NB4 (cell line): ENCODE measurements around the gene NUDT21.

Source experiments
- DNase-seq: peaks from one replicate; pipeline ENCODE4 v3.0.0; 2010; ENCODE audit warnings: low read depth
- H3K4me3 ChIP-seq: one replicate; pipeline ENCODE4 v1.5.1; 2011; ENCODE audit warnings: mild to moderate bottlenecking, low read depth, low read length, moderate library complexity
- MYC ChIP-seq: IDR thresholded peaks from 2 replicates; pipeline ENCODE4 v1.6.1; 2011; ENCODE audit warnings: low read depth, low read length
- POLR2A ChIP-seq: IDR thresholded peaks from 2 replicates; pipeline ENCODE4 v1.6.1; 2011; ENCODE audit warnings: mild to moderate bottlenecking; ENCODE audit not compliant: insufficient read length; ENCODE audit errors: extremely low read depth
- TF ChIP-seq, protein P1 (sequence below): IDR thresholded peaks from one replicate; pipeline ENCODE4 v1.5.1; 2012; ENCODE audit warnings: low read depth, low read length
- TF ChIP-seq, protein P2 (sequence below): IDR thresholded peaks from 2 replicates; pipeline ENCODE4 v1.6.1; 2011; ENCODE audit warnings: low read depth, low read length

NUDT21 gene

DNA sequence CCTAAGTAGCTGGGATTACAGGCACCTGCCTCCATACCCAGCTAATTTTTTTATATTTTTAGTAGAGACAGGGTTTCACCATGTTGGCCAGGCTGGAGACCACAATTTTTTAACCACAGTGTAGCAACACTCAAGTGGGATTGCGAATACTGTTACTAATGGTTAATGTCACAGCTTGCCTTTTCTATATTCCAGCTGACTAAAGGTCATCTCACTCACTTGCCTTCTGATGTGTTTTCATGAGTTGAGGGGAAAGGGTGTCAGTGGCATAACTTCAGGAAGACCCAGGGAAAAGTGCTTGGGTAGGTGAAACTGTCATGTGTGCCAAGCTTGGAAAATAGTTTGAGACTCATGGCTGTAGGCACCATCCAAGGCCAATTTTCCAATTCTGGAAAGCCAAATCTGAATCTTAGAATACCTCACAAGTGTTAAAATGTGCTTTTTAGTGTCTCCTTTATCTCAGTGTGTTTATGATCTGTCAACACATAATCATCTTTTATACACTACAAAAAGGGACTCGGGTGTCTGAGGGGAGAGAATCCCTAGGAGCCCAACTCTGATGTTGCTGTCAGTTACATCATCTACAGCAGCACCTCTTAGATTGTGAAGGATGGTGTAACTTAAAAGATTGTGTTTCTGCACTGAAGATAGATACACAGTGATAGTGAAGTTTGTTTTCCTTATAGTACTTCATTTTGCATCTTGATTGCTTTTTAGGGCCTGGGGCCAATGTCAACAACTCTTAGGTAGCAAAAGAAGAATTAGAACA is 27.3 kb upstream of the NUDT21 start:
- TF ChIP-seq MYC, result no peak
- TF ChIP-seq POLR2A, result no peak
- TF ChIP-seq, protein P1, sequence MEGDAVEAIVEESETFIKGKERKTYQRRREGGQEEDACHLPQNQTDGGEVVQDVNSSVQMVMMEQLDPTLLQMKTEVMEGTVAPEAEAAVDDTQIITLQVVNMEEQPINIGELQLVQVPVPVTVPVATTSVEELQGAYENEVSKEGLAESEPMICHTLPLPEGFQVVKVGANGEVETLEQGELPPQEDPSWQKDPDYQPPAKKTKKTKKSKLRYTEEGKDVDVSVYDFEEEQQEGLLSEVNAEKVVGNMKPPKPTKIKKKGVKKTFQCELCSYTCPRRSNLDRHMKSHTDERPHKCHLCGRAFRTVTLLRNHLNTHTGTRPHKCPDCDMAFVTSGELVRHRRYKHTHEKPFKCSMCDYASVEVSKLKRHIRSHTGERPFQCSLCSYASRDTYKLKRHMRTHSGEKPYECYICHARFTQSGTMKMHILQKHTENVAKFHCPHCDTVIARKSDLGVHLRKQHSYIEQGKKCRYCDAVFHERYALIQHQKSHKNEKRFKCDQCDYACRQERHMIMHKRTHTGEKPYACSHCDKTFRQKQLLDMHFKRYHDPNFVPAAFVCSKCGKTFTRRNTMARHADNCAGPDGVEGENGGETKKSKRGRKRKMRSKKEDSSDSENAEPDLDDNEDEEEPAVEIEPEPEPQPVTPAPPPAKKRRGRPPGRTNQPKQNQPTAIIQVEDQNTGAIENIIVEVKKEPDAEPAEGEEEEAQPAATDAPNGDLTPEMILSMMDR, result no peak
- TF ChIP-seq, protein P2, sequence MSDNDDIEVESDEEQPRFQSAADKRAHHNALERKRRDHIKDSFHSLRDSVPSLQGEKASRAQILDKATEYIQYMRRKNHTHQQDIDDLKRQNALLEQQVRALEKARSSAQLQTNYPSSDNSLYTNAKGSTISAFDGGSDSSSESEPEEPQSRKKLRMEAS, result no peak
- peak; percentile 78 for DNase-seq
- no peak overlapping the region for H3K4me3 ChIP-seq

DNA sequence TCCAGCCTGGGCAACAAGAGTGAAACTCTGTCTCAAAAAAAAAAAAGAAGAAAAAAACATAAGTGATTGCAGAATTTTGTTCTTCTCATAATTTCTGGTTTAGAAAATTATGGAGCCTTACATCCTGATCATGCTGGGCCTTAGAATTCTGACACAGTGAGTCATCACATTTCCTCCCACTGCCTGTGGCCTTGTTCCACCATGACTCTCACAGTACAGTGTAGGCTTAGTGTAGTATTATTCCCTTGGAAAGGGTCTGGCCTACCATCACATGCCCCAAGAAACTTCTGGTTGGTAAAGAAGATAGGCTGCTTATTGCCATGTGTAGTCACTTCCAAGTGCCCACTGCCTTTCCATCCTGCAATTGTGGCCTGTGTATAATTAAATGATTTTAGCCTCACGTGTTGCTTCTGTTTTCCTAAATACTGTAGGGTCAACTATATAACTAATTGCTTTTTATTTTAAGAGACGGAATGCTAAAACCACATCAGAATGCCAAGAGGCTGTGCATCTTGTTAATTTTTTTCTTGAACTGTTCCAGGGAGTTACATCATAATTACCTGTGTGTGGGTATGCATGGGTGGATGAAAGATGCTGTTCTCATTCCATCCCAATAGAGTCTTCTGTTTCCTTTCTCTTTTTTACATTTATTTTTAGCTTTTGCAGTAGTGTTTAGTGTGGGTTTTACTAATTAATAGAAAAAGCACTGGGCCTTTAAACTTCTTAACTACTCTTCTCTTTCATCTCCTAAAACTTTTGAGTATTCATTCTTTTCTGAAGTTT is 26.2 kb upstream of the NUDT21 start:
- H3K4me3 ChIP-seq, result no peak overlapping the region
- TF ChIP-seq, protein P2, result no peak
- TF ChIP-seq MYC (no peak), POLR2A (no peak)
- TF ChIP-seq, protein P1, result no peak
- peak; percentile 79 for DNase-seq

DNA sequence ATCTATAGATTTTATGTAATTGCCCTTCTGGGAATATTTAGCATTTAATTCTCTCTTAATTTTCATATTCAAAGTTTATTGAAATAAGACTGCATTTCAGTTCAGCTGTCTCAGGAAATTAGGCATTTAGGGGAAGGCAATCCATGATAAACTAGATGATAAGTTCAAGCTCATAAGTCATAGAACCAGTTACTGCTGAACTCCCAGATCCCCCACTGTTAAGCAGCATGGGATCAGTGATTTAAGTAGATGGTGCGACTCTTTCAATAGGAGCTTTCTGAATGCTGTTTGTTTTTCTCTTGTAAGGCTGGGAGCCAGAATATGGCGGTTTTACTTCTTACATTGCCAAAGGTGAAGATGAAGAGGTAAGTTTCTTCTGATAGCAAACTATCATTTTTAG is 24.1 kb upstream of the NUDT21 start:
- no peak for DNase-seq
- TF ChIP-seq MYC (no peak), POLR2A (no peak)
- TF ChIP-seq, protein P1, result no peak
- TF ChIP-seq, protein P2, result no peak

DNA sequence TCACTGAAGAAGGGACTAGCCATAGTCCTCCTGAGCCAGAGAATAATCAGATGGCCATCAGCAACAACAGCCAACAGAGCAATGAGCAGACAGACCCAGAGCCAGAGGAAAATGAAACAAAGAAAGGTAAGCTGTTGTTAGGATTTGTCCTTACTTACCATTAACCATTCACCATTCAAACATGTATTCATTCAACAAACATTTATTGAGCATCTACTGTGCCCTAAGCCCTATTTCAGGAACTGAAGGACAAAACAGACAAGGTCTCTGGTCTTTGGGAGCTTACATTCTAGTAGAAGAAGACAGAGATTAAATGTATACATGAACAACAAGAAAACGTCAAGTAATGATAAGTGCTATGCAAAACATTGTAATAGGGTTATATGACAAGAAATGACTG is 19.5 kb upstream of the NUDT21 start:
- no peak overlapping the region for H3K4me3 ChIP-seq
- TF ChIP-seq, protein P2, result no peak
- TF ChIP-seq MYC (no peak), POLR2A (no peak)
- TF ChIP-seq, protein P1, result no peak
- no peak for DNase-seq

More for the DNA sequence above, 24.1 kb upstream of the NUDT21 start:
- H3K4me3 ChIP-seq, result no peak overlapping the region

DNA sequence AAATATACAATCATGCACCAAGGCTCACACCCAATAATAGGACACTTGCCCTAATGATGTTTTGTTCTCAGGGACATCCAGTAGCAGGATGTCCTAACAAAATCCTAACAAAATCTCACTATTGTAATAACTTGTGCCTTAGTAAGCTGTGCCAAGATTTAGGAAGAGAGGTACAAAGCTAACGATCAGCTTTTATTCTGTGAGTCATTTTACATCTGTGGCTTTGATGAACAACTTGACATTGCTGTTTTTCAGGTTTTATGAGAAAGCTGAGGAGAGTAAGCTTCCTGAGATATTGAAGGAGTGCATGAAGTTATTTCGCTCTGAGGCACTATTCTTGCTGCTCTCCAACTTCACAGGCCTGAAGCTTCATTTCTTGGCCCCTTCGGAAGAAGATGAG is 19.1 kb upstream of the NUDT21 start:
- TF ChIP-seq, protein P2, result no peak
- TF ChIP-seq MYC, result no peak
- TF ChIP-seq POLR2A, result no peak
- TF ChIP-seq, protein P1, result no peak
- no peak for DNase-seq
- H3K4me3 ChIP-seq, result no peak overlapping the region
